Left kidney (tissue), 2 donors: ENCODE measurements around the gene AP1S3. TPM values are rescaled to one million over a fixed set of nuclear protein-coding genes. Genes with fewer than 3 reads are reported as not detected.

Source experiments
- DNase-seq: peaks from one replicate; pipeline ENCODE4 v3.0.0-alpha.2; 2013
- polyA plus RNA-seq: library from polyadenylated mRNA; unstranded; fragments of 120-200 nt; gene quantifications from one replicate; pipeline ENCODE4 v1.2.1, GENCODE V29; 2013; ENCODE audit not compliant: insufficient read length

Gene AP1S3
- polyA plus RNA-seq, 1 donor = 13.2 TPM

GRCh38 chr2:223759569-223760430 is 77.6 kb downstream of the AP1S3 start:
- no peak for DNase-seq

DNA sequence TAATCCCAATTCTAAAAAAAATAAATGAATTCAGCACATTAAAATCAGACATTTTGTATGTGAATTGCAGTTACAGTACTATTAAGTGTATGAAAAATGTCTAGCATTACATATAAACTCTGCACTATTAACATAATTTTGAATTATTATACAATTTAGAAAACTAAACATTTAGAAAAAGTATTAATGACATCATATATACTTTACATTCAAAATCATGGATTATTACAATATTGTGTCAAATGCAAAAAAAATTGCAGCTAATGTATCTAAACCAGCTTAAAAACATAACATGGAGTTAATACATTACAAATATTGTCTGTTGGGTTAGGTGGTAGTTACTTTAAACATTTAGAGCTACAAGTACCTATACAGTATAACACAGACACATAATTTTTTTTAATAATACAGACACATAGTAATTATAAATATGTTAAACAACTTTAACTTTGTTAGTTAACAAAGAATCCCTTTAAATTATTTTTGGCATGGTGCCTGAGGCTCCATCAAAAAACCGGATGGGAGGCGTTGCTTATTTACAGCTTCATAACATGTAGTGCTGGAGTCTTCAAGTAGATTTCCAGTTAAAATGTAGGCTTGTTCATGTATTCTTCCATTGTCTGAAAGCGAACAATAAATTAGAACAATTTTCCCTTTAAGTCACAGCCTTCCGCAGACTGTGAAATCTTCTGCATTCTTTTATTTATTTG is 79.1 kb downstream of the AP1S3 start:
- DNase-seq = no peak

- no peak for DNase-seq
Observed at GRCh38 chr2:223753940-223754339, 83.4 kb downstream of the AP1S3 start.

DNA sequence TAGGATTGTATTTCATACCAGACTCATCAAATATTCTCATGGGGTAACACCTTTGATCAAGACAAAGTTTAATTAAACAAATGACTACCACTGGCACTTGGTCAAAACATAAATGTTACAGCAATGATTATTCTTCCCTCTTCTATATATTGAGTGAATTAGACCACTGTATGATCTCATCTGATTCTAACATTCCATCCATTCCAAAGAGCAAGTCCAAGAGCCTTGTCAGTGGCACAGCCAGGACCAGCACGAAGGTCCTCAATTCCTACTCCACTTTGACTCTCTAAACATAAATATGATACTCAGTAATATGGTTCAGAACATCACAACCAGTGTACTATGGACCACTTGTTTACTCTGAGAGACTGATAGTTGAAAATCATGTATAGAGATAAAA is 86.4 kb downstream of the AP1S3 start:
- DNase-seq = no peak

DNA sequence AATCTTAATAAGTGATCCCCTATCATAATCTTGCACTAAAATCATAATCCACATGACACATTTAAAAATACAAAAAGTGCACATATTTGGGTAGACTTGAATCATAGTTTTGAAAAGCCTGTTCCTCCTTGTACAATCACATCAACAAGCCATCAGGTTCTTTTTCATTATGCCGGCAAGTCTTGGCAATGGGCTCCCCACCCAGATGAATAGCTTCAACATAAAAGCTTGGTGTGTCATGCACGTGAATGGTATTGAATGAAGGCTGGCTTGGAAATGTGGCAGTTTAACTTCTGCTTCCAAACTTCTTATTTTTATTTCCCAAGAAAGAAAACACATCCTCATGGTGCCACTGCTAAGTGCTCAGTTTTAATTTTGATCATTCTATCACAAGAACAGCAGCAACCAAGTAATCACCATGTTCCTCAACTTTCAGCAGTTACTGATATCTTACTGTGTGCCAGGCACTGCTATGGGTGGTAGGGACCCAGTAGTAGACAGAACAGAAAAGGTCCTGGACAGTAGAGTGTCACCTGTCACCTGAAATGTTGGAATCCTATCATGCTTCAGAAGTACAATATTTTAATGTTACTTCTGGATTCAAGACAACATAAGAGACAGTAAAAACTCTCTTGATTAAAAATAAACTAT is 89.9 kb downstream of the AP1S3 start:
- DNase-seq = no peak

- DNase-seq = no peak
Observed at GRCh38 chr2:223746611-223747010, 90.8 kb downstream of the AP1S3 start.

DNA sequence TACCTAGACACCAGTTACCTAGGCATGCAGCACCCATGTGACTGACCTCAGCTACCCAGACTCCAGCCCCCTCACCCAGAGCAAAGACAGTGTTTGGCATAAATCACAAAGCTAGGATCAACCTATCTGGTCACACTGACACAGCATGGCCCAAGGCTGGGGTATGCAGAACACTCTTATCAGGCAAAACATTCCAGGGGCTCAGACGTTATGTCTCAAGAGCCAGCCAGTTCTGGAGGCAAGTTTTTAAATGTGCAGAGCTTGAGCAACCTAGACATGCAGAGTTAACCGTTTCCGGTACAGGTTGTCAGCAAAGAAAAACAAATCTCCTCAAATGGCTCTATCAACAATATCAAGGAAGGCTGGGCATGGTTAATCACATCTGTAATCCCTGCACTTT is 92.8 kb downstream of the AP1S3 start:
- no peak for DNase-seq

DNA sequence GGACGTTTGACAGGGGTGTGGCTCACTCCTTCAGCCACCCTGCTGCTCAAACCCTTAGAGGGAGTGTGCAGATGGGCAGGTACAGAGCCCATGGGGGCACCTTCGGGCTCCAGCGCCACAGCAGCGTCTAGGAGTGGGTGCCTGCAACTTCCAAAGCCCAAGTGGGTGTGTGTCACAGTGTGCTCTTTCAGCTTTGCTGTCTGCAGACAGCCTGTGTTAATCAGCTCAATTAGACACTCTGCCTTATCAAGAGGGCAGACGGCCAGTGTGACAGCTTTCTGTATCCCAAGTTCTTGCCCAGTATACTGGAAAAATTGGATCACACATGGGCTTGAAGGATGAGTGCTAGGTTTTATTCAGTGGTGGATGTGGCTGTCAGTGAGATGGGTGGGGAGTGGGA is 96.7 kb downstream of the AP1S3 start:
- no peak for DNase-seq

- DNase-seq = no peak
Observed at GRCh38 chr2:223737207-223737606, 100.2 kb downstream of the AP1S3 start.

GRCh38 chr2:223736488-223736887 is 100.9 kb downstream of the AP1S3 start:
- DNase-seq = no peak

GRCh38 chr2:223735659-223736244 is 101.6 kb downstream of the AP1S3 start:
- DNase-seq = no peak

DNA sequence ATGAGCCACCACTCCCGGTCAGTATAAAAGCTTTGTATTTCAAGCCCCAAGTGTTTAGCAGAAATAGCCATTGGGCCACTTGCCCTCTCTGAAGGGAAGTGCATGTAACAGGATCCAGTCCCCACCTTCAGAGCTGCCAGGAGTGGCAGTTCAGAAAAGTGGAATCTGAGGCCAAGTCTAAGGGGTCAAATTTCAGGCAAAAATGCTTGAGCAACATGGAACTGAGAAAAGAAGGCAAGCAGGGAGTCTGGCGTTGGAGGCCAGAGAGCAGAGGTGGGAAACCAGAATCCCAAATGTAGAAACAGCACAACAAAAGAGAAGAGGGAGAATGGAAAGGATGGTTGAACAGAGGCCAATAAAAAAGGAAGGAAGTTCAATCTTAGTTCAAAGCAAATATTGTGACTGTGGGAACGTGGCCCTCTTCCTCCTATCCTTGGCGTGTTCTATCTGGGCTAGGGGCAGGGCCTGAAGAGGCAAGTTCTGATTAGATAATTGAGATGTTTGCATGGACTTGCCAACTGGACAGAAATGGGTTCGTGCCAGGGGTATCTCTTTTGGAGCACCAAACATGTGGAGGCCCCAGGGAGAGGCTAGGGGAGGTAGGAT is 102.2 kb downstream of the AP1S3 start:
- DNase-seq = no peak

GRCh38 chr2:223734346-223734745 is 103.0 kb downstream of the AP1S3 start:
- no peak for DNase-seq

DNA sequence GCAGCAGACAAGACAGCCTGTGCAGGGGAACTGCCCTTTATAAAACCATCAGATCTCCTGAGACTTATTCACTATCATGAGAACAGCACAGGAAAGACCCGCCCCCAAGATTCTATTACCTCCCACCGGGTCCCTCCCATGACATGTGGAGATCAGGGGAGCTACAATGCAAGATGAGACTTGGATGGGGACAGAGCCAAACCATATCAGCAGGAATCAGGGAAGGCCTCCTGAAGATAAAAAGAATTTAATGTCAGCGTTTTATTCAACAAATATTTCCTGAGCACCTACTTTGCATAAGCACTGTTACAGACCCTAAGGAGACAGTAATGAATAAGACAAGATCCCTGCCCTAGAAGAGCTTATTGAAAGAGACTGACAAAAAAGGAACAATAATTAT is 105.0 kb downstream of the AP1S3 start:
- DNase-seq = no peak

DNA sequence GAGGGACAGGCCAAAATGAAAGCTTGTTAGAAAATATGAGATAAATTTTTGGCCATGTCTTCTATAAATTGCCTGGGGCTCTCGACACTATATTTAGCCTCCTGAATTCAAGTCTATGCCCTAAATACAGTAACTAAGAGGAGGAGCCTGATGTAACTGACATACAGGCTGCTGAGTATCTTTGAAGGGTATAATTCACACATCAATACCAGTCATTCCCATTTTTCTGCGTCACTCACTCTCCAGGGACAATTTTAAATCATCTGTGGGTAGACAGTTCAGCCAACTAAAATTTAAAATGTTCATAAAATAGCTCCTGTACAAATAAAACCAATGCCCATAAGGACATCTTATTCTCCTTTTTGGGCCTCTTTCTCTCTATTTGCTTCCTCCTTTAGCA is 105.9 kb downstream of the AP1S3 start:
- no peak for DNase-seq

- no peak for DNase-seq
Observed at GRCh38 chr2:223729781-223730180, 107.6 kb downstream of the AP1S3 start.

- peak; percentile 57 for DNase-seq
Observed at GRCh38 chr2:223727562-223727961, 109.8 kb downstream of the AP1S3 start.

- no peak for DNase-seq
Observed at GRCh38 chr2:223725986-223726970, 111.1 kb downstream of the AP1S3 start.

- peak; percentile 82 for DNase-seq
Observed at GRCh38 chr2:223725494-223725893, 111.9 kb downstream of the AP1S3 start.

GRCh38 chr2:223724861-223725260 is 112.5 kb downstream of the AP1S3 start:
- no peak for DNase-seq

DNA sequence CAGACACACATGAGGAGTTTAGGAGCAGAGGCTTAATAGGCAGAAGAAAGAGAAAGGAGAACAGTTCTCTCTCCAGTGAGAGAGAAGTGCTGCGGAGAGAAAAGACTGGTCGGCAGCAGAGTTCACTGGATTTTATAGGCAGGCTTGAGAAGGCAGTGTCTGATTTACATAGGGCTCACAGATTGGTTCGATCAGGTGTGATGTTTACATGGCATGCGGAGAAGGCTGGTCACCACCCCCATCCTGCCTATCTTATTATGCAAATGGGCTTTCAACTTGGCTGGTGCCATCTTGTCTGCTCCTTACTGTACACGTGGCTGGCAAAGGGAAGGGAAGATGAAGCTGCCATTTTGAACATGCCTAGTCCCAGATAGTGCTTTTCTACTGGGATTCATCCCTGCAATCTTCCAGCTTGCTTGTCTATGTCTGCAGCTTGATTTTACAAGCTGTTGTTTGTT is 113.4 kb downstream of the AP1S3 start:
- no peak for DNase-seq
